BLaER1 treated with 17β-estradiol and CSF1 and Interleukin-3, amounts not matched to agents 10 nM and 100 nM (cell line): ENCODE measurements around the gene TGFB2.

Experiments used
- H3K27ac ChIP-seq, 11 experiments: shearing (Covaris generic); formaldehyde crosslinking; 2 replicates each; pipeline ENCODE4 v1.8.1; 2022
- H3K27me3 ChIP-seq, 11 experiments: shearing (Covaris generic); formaldehyde crosslinking; 2 replicates each; pipeline ENCODE4 v1.8.1; 2022
- H3K36me3 ChIP-seq, 11 experiments: shearing (Covaris generic); formaldehyde crosslinking; 2 replicates each; pipeline ENCODE4 v1.8.1; 2022
- H3K4me1 ChIP-seq, 10 experiments: shearing (Covaris generic); formaldehyde crosslinking; 2 replicates each; pipeline ENCODE4 v1.8.1; 2022
- H3K4me2 ChIP-seq, 11 experiments: shearing (Covaris generic); formaldehyde crosslinking; 2 replicates each; pipeline ENCODE4 v1.8.1; 2022
- H3K4me3 ChIP-seq, 10 experiments: shearing (Covaris generic); formaldehyde crosslinking; 2 replicates each; pipeline ENCODE4 v1.8.1; 2022
- H3K9ac ChIP-seq, 11 experiments: shearing (Covaris generic); formaldehyde crosslinking; 2 replicates each; pipeline ENCODE4 v1.8.1; 2022
- H3K9me3 ChIP-seq, 11 experiments: shearing (Covaris generic); formaldehyde crosslinking; replicated peaks in 1 of 11; 2 replicates each; pipeline ENCODE4 v1.8.1; 2022
- H4K20me1 ChIP-seq, 11 experiments: shearing (Covaris generic); formaldehyde crosslinking; 2 replicates each; pipeline ENCODE4 v1.8.1; 2022
- Cebpa-rat ChIP-seq, 11 experiments: shearing (Covaris generic); IDR thresholded peaks; 2 replicates each; pipeline ENCODE4 v1.8.1; 2022

Gene TGFB2

DNA sequence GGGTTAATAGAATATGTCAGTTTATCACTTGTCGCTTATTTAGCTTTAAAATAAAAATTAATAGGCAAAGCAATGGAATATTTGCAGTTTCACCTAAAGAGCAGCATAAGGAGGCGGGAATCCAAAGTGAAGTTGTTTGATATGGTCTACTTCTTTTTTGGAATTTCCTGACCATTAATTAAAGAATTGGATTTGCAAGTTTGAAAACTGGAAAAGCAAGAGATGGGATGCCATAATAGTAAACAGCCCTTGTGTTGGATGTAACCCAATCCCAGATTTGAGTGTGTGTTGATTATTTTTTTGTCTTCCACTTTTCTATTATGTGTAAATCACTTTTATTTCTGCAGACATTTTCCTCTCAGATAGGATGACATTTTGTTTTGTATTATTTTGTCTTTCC, 98.1 kb downstream of the TGFB2 start:
- Histone ChIP-seq H3K27ac (no peak overlapping the region), H3K27me3 (no peaks in the 10 kb centered on the region), H3K4me3 (no peak overlapping the region), H3K4me1 (no peaks in the 10 kb centered on the region), H3K4me2 (no peak overlapping the region), H4K20me1 (no peaks in the 10 kb centered on the region), H3K36me3 (no peaks in the 10 kb centered on the region), H3K9ac (no peak overlapping the region), H3K9me3 (peaks cover 0 to 4% (median 0%) of the 10 kb centered on the region in 11 experiments; a peak in 4 of 22 replicates)
- TF ChIP-seq Cebpa-rat (IDR thresholded peaks at IDR 0.05), result no peak

DNA sequence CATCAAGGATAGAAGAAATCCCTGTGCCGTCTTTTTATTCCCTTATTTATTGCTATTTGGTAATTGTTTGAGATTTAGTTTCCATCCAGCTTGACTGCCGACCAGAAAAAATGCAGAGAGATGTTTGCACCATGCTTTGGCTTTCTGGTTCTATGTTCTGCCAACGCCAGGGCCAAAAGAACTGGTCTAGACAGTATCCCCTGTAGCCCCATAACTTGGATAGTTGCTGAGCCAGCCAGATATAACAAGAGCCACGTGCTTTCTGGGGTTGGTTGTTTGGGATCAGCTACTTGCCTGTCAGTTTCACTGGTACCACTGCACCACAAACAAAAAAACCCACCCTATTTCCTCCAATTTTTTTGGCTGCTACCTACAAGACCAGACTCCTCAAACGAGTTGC, 99.0 kb downstream of the TGFB2 start:
- no peak for TF ChIP-seq Cebpa-rat (IDR thresholded peaks at IDR 0.05)
- Histone ChIP-seq H3K27ac (no peak overlapping the region), H3K4me1 (no peaks in the 10 kb centered on the region), H3K9ac (no peak overlapping the region), H3K36me3 (no peaks in the 10 kb centered on the region), H3K27me3 (no peaks in the 10 kb centered on the region), H3K9me3 (peaks cover 0 to 12% (median 0%) of the 10 kb centered on the region in 11 experiments; a peak in 5 of 22 replicates), H3K4me3 (no peak overlapping the region), H3K4me2 (no peak overlapping the region), H4K20me1 (no peaks in the 10 kb centered on the region)

DNA sequence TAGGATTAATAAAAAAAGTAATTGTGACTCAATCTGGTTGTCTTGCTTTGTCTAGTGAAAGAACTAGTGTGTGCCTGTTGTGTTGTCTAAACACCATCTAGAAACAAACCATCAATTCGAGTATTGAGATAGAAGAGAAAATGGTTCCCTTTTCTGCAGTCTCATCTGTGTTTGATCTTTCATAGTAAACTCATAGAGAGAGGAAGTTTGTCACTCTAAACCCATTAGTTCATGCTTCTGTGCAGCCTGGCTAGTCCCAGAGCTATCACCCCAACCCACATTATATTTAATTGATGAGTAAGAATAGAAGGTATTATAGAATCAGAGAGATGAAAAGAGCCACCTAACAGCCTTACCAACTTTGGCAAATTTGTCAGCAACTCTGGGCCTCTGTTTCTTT, 99.5 kb downstream of the TGFB2 start:
- Histone ChIP-seq H3K27me3 (no peaks in the 10 kb centered on the region), H3K4me1 (no peaks in the 10 kb centered on the region), H4K20me1 (no peaks in the 10 kb centered on the region), H3K4me3 (no peak overlapping the region), H3K9ac (no peak overlapping the region), H3K4me2 (no peak overlapping the region), H3K36me3 (no peaks in the 10 kb centered on the region), H3K9me3 (peaks cover 0 to 12% (median 0%) of the 10 kb centered on the region in 11 experiments; a peak in 5 of 22 replicates), H3K27ac (no peak overlapping the region)
- TF ChIP-seq Cebpa-rat (IDR thresholded peaks at IDR 0.05), result no peak

DNA sequence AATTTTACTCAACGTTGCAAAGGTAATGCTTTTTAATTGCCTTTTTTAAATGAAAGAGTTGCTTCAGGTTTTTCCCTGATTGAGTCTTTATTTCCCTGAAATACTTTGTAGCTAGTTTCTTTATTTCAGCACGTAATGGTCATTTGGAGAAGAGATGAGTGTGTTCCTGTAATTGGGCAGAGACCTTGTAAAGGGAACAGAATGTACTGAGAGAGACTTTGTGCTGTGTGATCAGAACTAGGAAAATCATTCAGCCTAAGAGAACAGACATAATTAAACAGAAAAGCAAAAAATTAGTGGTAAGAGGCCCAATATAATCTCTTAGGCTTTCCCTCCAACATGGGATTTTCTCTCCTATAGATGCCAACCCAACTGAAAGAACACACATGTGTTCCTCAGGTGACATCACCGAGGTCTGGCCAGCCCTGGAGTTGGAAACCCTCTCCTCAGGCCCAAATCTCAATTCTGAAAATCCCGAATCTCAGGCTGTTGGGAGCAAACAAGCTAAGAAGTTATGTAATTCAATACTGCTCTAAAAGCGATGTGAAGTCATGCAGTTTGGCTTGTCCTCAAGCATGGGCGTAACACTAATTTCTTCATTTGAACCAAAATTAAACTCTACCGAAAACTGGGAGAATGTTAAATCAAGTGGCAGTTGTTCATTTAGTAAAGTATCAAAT, 102.0 kb downstream of the TGFB2 start:
- Histone ChIP-seq H3K4me1 (no peaks in the 10 kb centered on the region), H3K4me3 (no peak overlapping the region), H3K4me2 (no peak overlapping the region), H3K9ac (no peak overlapping the region), H3K9me3 (peaks cover 0 to 12% (median 0%) of the 10 kb centered on the region in 11 experiments; a peak in 5 of 22 replicates), H3K27ac (no peak overlapping the region), H4K20me1 (no peaks in the 10 kb centered on the region), H3K36me3 (no peaks in the 10 kb centered on the region), H3K27me3 (no peaks in the 10 kb centered on the region)
- no peak for TF ChIP-seq Cebpa-rat (IDR thresholded peaks at IDR 0.05)

DNA sequence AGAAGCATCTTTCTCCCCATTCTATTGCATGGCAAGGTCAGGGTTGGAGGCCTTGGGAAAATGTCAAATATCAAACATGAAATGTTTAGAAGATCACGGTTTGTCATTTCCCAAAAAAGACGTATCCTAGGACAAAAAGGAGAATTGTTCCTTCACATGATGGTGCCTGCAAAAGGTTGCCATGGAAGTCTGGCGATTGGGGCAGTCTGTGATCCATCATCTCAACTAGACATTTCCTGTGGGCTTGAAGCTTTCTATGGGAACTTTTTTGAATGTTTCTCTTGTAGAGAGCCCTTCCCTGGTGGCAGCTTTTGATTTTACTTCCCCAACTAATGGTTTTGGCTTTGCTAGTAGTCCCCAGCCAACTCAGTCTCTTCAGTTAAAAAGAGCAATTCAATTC, 106.3 kb downstream of the TGFB2 start:
- Histone ChIP-seq H4K20me1 (no peaks in the 10 kb centered on the region), H3K9ac (no peak overlapping the region), H3K27me3 (no peaks in the 10 kb centered on the region), H3K4me3 (no peak overlapping the region), H3K4me2 (no peak overlapping the region), H3K9me3 (peaks cover 0 to 19% (median 0%) of the 10 kb centered on the region in 11 experiments; a peak in 5 of 22 replicates), H3K27ac (no peak overlapping the region), H3K36me3 (no peaks in the 10 kb centered on the region), H3K4me1 (peaks cover 0 to 2% (median 0%) of the 10 kb centered on the region in 10 experiments; a peak in 1 of 20 replicates)
- no peak for TF ChIP-seq Cebpa-rat (IDR thresholded peaks at IDR 0.05)

DNA sequence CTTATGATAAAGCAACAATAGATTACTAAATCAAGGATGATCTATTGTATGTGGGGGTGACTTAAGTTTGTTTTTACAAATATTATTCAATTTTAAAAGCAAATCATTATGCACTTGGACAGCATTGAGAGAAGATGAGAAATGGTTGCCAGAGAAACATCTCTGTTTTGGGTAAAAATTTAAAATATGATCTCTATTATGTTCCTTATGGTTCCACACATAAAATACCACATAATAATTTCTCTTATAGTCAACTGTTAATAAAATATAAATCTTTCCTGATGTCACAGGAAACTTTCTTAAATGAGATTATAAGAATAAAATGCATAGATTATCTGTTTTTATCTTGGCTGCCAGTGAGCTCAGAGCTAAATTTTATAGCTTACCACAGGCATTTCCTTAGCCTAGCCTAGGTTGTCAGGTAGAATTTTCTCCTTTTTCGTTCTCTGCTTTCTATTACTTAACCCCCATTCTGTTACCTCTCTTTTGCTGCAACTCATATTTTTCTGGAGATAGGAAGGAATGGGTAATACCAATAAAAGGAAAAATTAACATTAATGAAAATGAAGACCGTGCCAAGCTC, 109.7 kb downstream of the TGFB2 start:
- Histone ChIP-seq H3K4me2 (no peak overlapping the region), H4K20me1 (no peaks in the 10 kb centered on the region), H3K4me3 (no peak overlapping the region), H3K27ac (no peak overlapping the region), H3K4me1 (peaks cover 0 to 12% (median 2%) of the 10 kb centered on the region in 10 experiments; a peak in 8 of 20 replicates), H3K9ac (no peak overlapping the region), H3K9me3 (peaks cover 0 to 10% (median 0%) of the 10 kb centered on the region in 11 experiments; a peak in 3 of 22 replicates), H3K27me3 (no peaks in the 10 kb centered on the region), H3K36me3 (no peaks in the 10 kb centered on the region)
- no peak for TF ChIP-seq Cebpa-rat (IDR thresholded peaks at IDR 0.05)

DNA sequence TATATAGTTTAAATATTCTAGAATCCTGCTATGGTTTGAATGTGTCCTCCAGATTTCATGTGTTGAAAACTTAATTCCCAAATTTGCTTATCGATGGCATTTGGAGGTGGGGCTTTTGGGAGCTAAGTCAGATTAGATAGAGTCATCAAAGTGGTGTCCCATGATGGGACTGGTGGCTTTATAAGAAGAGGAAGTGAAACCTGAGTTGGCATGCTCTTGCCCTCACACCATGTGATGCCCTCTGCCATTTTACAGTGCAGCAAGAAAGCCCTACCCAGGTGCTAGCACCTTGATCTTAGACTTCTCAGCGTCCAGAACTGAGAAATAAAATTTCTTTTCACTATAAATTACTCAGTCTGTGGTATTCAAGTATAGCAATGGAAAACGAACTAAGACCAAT, 111.3 kb downstream of the TGFB2 start:
- Histone ChIP-seq H3K27ac (no peak overlapping the region), H3K4me3 (no peak overlapping the region), H3K36me3 (no peaks in the 10 kb centered on the region), H3K4me1 (peaks cover 0 to 22% (median 5%) of the 10 kb centered on the region in 10 experiments; a peak in 9 of 20 replicates), H3K4me2 (peak overlapping the region in 1 of 11 experiments; percentile 19; a peak in 1 of 22 replicates), H4K20me1 (no peaks in the 10 kb centered on the region; a peak in 1 of 22 replicates), H3K9ac (no peak overlapping the region), H3K9me3 (peaks cover 0 to 10% (median 0%) of the 10 kb centered on the region in 11 experiments; a peak in 3 of 22 replicates), H3K27me3 (no peaks in the 10 kb centered on the region)
- no peak for TF ChIP-seq Cebpa-rat (IDR thresholded peaks at IDR 0.05)

DNA sequence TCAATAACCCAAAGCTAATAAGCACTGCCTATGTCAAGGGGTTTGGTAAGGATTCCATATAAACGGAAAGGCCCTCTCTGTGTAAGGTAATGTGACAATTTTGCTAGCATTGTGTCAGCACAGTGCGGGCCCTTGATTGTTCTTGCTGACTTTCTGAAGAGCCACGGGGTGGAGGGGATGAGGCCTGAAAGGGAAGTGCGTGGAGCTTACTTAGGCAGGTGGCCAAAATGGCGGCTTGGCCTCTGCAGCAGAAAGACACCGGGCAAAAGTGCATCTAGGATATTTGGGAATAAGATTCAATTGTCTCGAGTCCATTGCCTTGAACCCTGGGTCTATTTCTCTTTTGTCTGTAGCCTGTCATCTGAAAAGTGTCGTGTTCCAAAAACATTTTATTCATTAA, 114.3 kb downstream of the TGFB2 start:
- Histone ChIP-seq H3K4me3 (no peak overlapping the region), H3K9ac (no peak overlapping the region), H3K36me3 (no peaks in the 10 kb centered on the region), H3K27me3 (no peaks in the 10 kb centered on the region), H4K20me1 (no peaks in the 10 kb centered on the region; a peak in 1 of 22 replicates), H3K4me2 (peak overlapping the region in 5 of 11 experiments; percentile 36 to 79 (median 61); a peak in 10 of 22 replicates), H3K27ac (no peak overlapping the region), H3K9me3 (peaks cover 0 to 10% (median 0%) of the 10 kb centered on the region in 11 experiments; a peak in 4 of 22 replicates), H3K4me1 (peaks cover 0 to 47% (median 7%) of the 10 kb centered on the region in 10 experiments; a peak in 9 of 20 replicates)
- no peak for TF ChIP-seq Cebpa-rat (IDR thresholded peaks at IDR 0.05)

DNA sequence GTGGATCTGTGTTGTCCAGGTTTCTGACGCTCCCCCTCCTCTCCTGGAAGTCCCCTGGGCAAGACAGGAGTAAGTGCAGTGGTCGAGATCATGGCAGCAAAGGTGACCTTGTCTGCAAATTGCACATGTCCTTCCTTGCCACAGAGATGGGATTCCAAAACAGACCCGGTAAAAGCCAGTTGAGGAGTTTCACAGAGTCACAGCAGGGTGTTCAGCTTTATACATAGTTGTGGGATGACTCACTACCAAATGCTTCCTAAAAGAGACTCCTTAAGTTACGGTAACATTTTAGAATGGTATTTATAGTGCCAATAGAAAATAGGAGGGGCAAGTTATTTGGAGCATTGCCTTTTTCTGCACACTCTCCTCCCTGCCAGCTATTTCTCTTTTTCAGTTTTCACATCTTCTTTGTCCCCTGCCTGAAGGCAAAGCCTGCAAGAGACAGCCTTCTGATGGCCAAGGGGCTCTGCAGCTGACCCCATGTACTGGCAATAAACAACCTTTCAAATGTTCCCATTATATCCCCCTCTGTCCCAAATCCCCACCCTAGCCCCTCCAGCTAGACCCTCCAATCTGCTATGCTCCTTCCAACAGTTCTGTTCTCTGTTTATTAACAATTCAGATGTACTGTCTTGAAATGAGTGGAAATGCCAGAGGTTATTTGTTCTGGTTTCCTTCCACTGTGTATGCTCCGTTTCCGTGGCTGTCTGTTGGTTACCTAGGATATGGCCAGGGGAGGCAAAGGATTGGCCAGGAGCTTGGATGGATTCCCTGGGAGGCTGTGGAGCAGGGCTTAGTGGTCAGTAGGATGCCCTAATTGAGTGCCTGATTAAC, 115.0 kb downstream of the TGFB2 start:
- Histone ChIP-seq H3K9ac (no peak overlapping the region), H3K27me3 (no peaks in the 10 kb centered on the region), H4K20me1 (no peaks in the 10 kb centered on the region; a peak in 1 of 22 replicates), H3K4me2 (peak overlapping the region in 5 of 11 experiments; percentile 36 to 79 (median 61); a peak in 11 of 22 replicates), H3K36me3 (no peaks in the 10 kb centered on the region), H3K4me3 (no peak overlapping the region), H3K4me1 (peaks cover 0 to 52% (median 7%) of the 10 kb centered on the region in 10 experiments; a peak in 9 of 20 replicates), H3K27ac (no peak overlapping the region), H3K9me3 (peaks cover 0 to 10% (median 0%) of the 10 kb centered on the region in 11 experiments; a peak in 4 of 22 replicates)
- TF ChIP-seq Cebpa-rat (IDR thresholded peaks at IDR 0.05), result no peak
